Measurements from ENCODE around the gene PPP1R7. TPM values are rescaled to one million over a fixed set of nuclear protein-coding genes. Genes with fewer than 3 reads are reported as not detected.
A peak's percentile ranks its signal among the peaks of the same experiment; 100 is the strongest.

PPP1R7 gene
- total and polyA plus RNA-seq, 4 donors, result 40.6 to 101 (median 83.4) TPM

GRCh38 chr2:241157841-241158545 lies 7.7 kb downstream of the PPP1R7 start:
- no peak for DNase-seq (ENCODE audit: low read depth in 4 of 6, low spot score in 6 of 6)
- 92% methylated on average over 7 of the region's 9 CpGs for WGBS (ENCODE audit: insufficient coverage)
- no peaks in the 10 kb centered on the region for H3K9me3 ChIP-seq (ENCODE audit: control insufficient read depth, insufficient read depth, low read length)
- no peak overlapping the region for H3K27ac ChIP-seq (ENCODE audit: low read depth, low read length)
- no peak overlapping the region for H3K4me3 ChIP-seq (ENCODE audit: low read depth, low read length)
- H3K27me3 ChIP-seq (ENCODE audit: control insufficient read depth, insufficient read depth, low read length), result no peaks in the 10 kb centered on the region
- peaks cover 27% of the 10 kb centered on the region for H3K4me1 ChIP-seq (ENCODE audit: control insufficient read depth, insufficient read depth, low read length)
- H3K36me3 ChIP-seq (ENCODE audit: control insufficient read depth, insufficient read depth, low read length), result peaks cover 57% of the 10 kb centered on the region

GRCh38 chr2:241158546-241158900 lies 8.3 kb downstream of the PPP1R7 start:
- Histone ChIP-seq H3K9me3 (ENCODE audit: control insufficient read depth, insufficient read depth, low read length) (no peaks in the 10 kb centered on the region), H3K27me3 (ENCODE audit: control insufficient read depth, insufficient read depth, low read length) (no peaks in the 10 kb centered on the region), H3K4me1 (ENCODE audit: control insufficient read depth, insufficient read depth, low read length) (peaks cover 27% of the 10 kb centered on the region), H3K27ac (ENCODE audit: low read depth, low read length) (no peak overlapping the region), H3K4me3 (ENCODE audit: low read depth, low read length) (no peak overlapping the region), H3K36me3 (ENCODE audit: control insufficient read depth, insufficient read depth, low read length) (peaks cover 59% of the 10 kb centered on the region)
- WGBS (ENCODE audit: insufficient coverage), result 94% methylated on average over 8 of the region's 8 CpGs
- no peak for DNase-seq (ENCODE audit: low read depth in 4 of 6, low spot score in 6 of 6)

GRCh38 chr2:241159116-241159515 lies 8.8 kb downstream of the PPP1R7 start:
- DNase-seq (ENCODE audit: low read depth in 4 of 6, low spot score in 6 of 6), result no peak
- Histone ChIP-seq H3K4me1 (ENCODE audit: control insufficient read depth, insufficient read depth, low read length) (peaks cover 27% of the 10 kb centered on the region), H3K27me3 (ENCODE audit: control insufficient read depth, insufficient read depth, low read length) (no peaks in the 10 kb centered on the region), H3K27ac (ENCODE audit: low read depth, low read length) (no peak overlapping the region), H3K36me3 (ENCODE audit: control insufficient read depth, insufficient read depth, low read length) (peaks cover 59% of the 10 kb centered on the region), H3K4me3 (ENCODE audit: low read depth, low read length) (no peak overlapping the region), H3K9me3 (ENCODE audit: control insufficient read depth, insufficient read depth, low read length) (no peaks in the 10 kb centered on the region)
- WGBS (ENCODE audit: insufficient coverage), result 80% methylated on average over 4 of the region's 5 CpGs

GRCh38 chr2:241160318-241160717 lies 10.1 kb downstream of the PPP1R7 start:
- Histone ChIP-seq H3K9me3 (ENCODE audit: control insufficient read depth, insufficient read depth, low read length) (no peaks in the 10 kb centered on the region), H3K4me1 (ENCODE audit: control insufficient read depth, insufficient read depth, low read length) (peaks cover 27% of the 10 kb centered on the region), H3K27ac (ENCODE audit: low read depth, low read length) (no peak overlapping the region), H3K36me3 (ENCODE audit: control insufficient read depth, insufficient read depth, low read length) (peaks cover 62% of the 10 kb centered on the region), H3K27me3 (ENCODE audit: control insufficient read depth, insufficient read depth, low read length) (no peaks in the 10 kb centered on the region), H3K4me3 (ENCODE audit: low read depth, low read length) (no peak overlapping the region)
- no peak for DNase-seq (ENCODE audit: low read depth in 4 of 6, low spot score in 6 of 6)
- 98% methylated on average over 6 of the region's 7 CpGs for WGBS (ENCODE audit: insufficient coverage)

- Histone ChIP-seq H3K36me3 (ENCODE audit: control insufficient read depth, insufficient read depth, low read length) (peaks cover 69% of the 10 kb centered on the region), H3K9me3 (ENCODE audit: control insufficient read depth, insufficient read depth, low read length) (no peaks in the 10 kb centered on the region), H3K27me3 (ENCODE audit: control insufficient read depth, insufficient read depth, low read length) (no peaks in the 10 kb centered on the region), H3K27ac (ENCODE audit: low read depth, low read length) (no peak overlapping the region), H3K4me3 (ENCODE audit: low read depth, low read length) (no peak overlapping the region), H3K4me1 (ENCODE audit: control insufficient read depth, insufficient read depth, low read length) (peaks cover 26% of the 10 kb centered on the region)
- WGBS (ENCODE audit: insufficient coverage), result 43% methylated on average over 6 of the region's 9 CpGs
- DNase-seq (ENCODE audit: low read depth in 4 of 6, low spot score in 6 of 6), result peak in 2 of 6 donors; percentile 6 to 75
Observed at GRCh38 chr2:241161646-241162281, 11.5 kb downstream of the PPP1R7 start.

- H3K27ac ChIP-seq (ENCODE audit: low read depth, low read length), result no peak overlapping the region
- peaks cover 11% of the 10 kb centered on the region for H3K4me1 ChIP-seq (ENCODE audit: control insufficient read depth, insufficient read depth, low read length)
- H3K36me3 ChIP-seq (ENCODE audit: control insufficient read depth, insufficient read depth, low read length), result peaks cover 72% of the 10 kb centered on the region
- no peaks in the 10 kb centered on the region for H3K27me3 ChIP-seq (ENCODE audit: control insufficient read depth, insufficient read depth, low read length)
- no peak overlapping the region for H3K4me3 ChIP-seq (ENCODE audit: low read depth, low read length)
- 83% methylated on average over 1 of the region's 3 CpGs for WGBS (ENCODE audit: insufficient coverage)
- no peaks in the 10 kb centered on the region for H3K9me3 ChIP-seq (ENCODE audit: control insufficient read depth, insufficient read depth, low read length)
- no peak for DNase-seq (ENCODE audit: low read depth in 4 of 6, low spot score in 6 of 6)
Observed at GRCh38 chr2:241163601-241164118, 13.4 kb downstream of the PPP1R7 start.

GRCh38 chr2:241168366-241168765 lies 18.1 kb downstream of the PPP1R7 start:
- Histone ChIP-seq H3K27ac (ENCODE audit: low read depth, low read length) (no peak overlapping the region), H3K27me3 (ENCODE audit: control insufficient read depth, insufficient read depth, low read length) (no peaks in the 10 kb centered on the region), H3K9me3 (ENCODE audit: control insufficient read depth, insufficient read depth, low read length) (no peaks in the 10 kb centered on the region), H3K4me1 (ENCODE audit: control insufficient read depth, insufficient read depth, low read length) (no peaks in the 10 kb centered on the region), H3K4me3 (ENCODE audit: low read depth, low read length) (no peak overlapping the region), H3K36me3 (ENCODE audit: control insufficient read depth, insufficient read depth, low read length) (peaks cover 65% of the 10 kb centered on the region)
- no peak for DNase-seq (ENCODE audit: low read depth in 4 of 6, low spot score in 6 of 6)
- 96% methylated on average over 15 of the region's 15 CpGs for WGBS (ENCODE audit: insufficient coverage)

GRCh38 chr2:241173557-241173956 lies 23.3 kb downstream of the PPP1R7 start:
- no CpG with 5 or more reads among the region's 2 CpGs for WGBS (ENCODE audit: insufficient coverage)
- peaks cover 40% of the 10 kb centered on the region for H3K36me3 ChIP-seq (ENCODE audit: control insufficient read depth, insufficient read depth, low read length)
- H3K9me3 ChIP-seq (ENCODE audit: control insufficient read depth, insufficient read depth, low read length), result no peaks in the 10 kb centered on the region
- no peak overlapping the region for H3K27ac ChIP-seq (ENCODE audit: low read depth, low read length)
- H3K4me3 ChIP-seq (ENCODE audit: low read depth, low read length), result no peak overlapping the region
- H3K27me3 ChIP-seq (ENCODE audit: control insufficient read depth, insufficient read depth, low read length), result no peaks in the 10 kb centered on the region
- DNase-seq (ENCODE audit: low read depth in 4 of 6, low spot score in 6 of 6), result no peak
- H3K4me1 ChIP-seq (ENCODE audit: control insufficient read depth, insufficient read depth, low read length), result no peaks in the 10 kb centered on the region

- Histone ChIP-seq H3K4me3 (ENCODE audit: low read depth, low read length) (no peak overlapping the region), H3K36me3 (ENCODE audit: control insufficient read depth, insufficient read depth, low read length) (peaks cover 51% of the 10 kb centered on the region), H3K27me3 (ENCODE audit: control insufficient read depth, insufficient read depth, low read length) (no peaks in the 10 kb centered on the region), H3K27ac (ENCODE audit: low read depth, low read length) (no peak overlapping the region), H3K4me1 (ENCODE audit: control insufficient read depth, insufficient read depth, low read length) (no peaks in the 10 kb centered on the region), H3K9me3 (ENCODE audit: control insufficient read depth, insufficient read depth, low read length) (no peaks in the 10 kb centered on the region)
- DNase-seq (ENCODE audit: low read depth in 4 of 6, low spot score in 6 of 6), result peak in 1 of 6 donors; percentile 70
- 58% methylated on average over 10 of the region's 12 CpGs for WGBS (ENCODE audit: insufficient coverage)
Observed at GRCh38 chr2:241177526-241178334, 27.5 kb downstream of the PPP1R7 start.

All from spinal cord (tissue), 10 donors.